HepG2 (cell line): ENCODE data around the gene RPA1. TPM values are rescaled to one million over a fixed set of nuclear protein-coding genes. Genes with fewer than 3 reads are reported as not detected.

Experiments used
- ATAC-seq: fragments of 200-7000 bp; cut with Tn5 transposase; 3 replicates; pipeline ENCODE4 v1.9.1; 2020; ENCODE audit warnings: mild to moderate bottlenecking, moderate library complexity
- BruUV-seq: library from RNA; stranded (reverse); fragments of 400-500 nt; replicated peaks from 2 replicates; lab custom pipeline; 2021; lab: Mats Ljungman, UMichigan
- CTCF ChIA-PET: fragments of 300-600 bp; formaldehyde crosslinking; extraction: SDS; loops from one replicate; lab custom pipeline; 2021; ENCODE audit warnings: low total read pairs, inconsistent platforms, low intra/inter-chr PET ratio; lab: Yijun Ruan, JAX
- POLR2A ChIA-PET: fragments of 350-600 bp; sonication (Branson Sonifier 250); formaldehyde crosslinking; loops from one replicate; lab custom pipeline; 2020; ENCODE audit warnings: antibody characterized with exemption, inconsistent platforms; lab: Yijun Ruan, JAX
- DNase-seq: peaks from one replicate; pipeline ENCODE4 v3.0.0-alpha.2; 2015; ENCODE audit warnings: low spot score
- FAIRE-seq: peaks from 3 replicates; lab custom pipeline; 2011; peaks lifted over from hg19 to GRCh38; lab: Jason Lieb, UNC
- H2AFZ ChIP-seq: one replicate; pipeline ENCODE4 v1.6.1; 2011; ENCODE audit warnings: low read length, inconsistent platforms
- H3K27ac ChIP-seq: fragments of 300-600 bp; 3 replicates; pipeline ENCODE4 v1.8.0; 2011; ENCODE audit warnings: mixed run types, mild to moderate bottlenecking, mixed read lengths, low read length, inconsistent platforms; ENCODE audit not compliant: insufficient read depth; ENCODE audit errors: extremely low read length
- H3K27me3 ChIP-seq, 2 experiments: fragments of 200-600 bp in 1 of 2; 2 replicates in 1 of 2; 3 replicates in 1 of 2; pipeline versions ENCODE4 v1.6.0 to v1.8.0; 2011; ENCODE audit warnings: low read length in 2 of 2, mild to moderate bottlenecking in 2 of 2, moderate library complexity in 2 of 2, inconsistent platforms in 1 of 2; ENCODE audit not compliant: insufficient read depth in 2 of 2, control insufficient read depth in 1 of 2
- H3K36me3 ChIP-seq, 2 experiments: fragments of 200-600 bp in 1 of 2; replicated peaks in 1 of 2; 2 replicates in 1 of 2; 3 replicates in 1 of 2; pipeline versions ENCODE4 v1.5.1 to v1.8.0; 2011; ENCODE audit warnings: low read length in 2 of 2, inconsistent platforms in 1 of 2; ENCODE audit not compliant: insufficient read depth in 2 of 2, control insufficient read depth in 1 of 2
- H3K4me1 ChIP-seq: 2 replicates; pipeline ENCODE4 v1.5.1; 2012; ENCODE audit warnings: low read length, inconsistent platforms; ENCODE audit not compliant: insufficient read depth
- H3K4me2 ChIP-seq: 2 replicates; pipeline ENCODE4 v1.6.0; 2011; ENCODE audit warnings: low read depth, low read length, inconsistent platforms
- H3K4me3 ChIP-seq, 3 experiments: fragments of 200-600 bp in 1 of 3; sonication (generic), shearing (Covaris generic) in 1 of 3; replicated peaks in 1 of 3; 2 replicates each; pipeline ENCODE4 v1.5.1; 2011 to 2016; ENCODE audit warnings: low read length in 3 of 3, inconsistent platforms in 2 of 3, low read depth in 2 of 3, mild to moderate bottlenecking in 2 of 3, control low read depth in 1 of 3, mixed read lengths in 1 of 3; ENCODE audit not compliant: insufficient read depth in 1 of 3
- H3K79me2 ChIP-seq: one replicate; pipeline ENCODE4 v1.6.1; 2011; ENCODE audit warnings: low read length, inconsistent platforms; ENCODE audit not compliant: insufficient read depth
- H3K9ac ChIP-seq: 2 replicates; pipeline ENCODE4 v1.6.0; 2011; ENCODE audit warnings: mild to moderate bottlenecking, low read depth, low read length, inconsistent platforms; ENCODE audit not compliant: insufficient read depth
- H3K9me3 ChIP-seq: 2 replicates; pipeline ENCODE4 v1.5.1; 2012; ENCODE audit warnings: mild to moderate bottlenecking, low read length
- H4K20me1 ChIP-seq: 2 replicates; pipeline ENCODE4 v1.6.0; 2011; ENCODE audit warnings: inconsistent platforms, mild to moderate bottlenecking, low read length, moderate library complexity; ENCODE audit not compliant: insufficient read depth
- HOXA3 ChIP-seq: sonication (generic); formaldehyde crosslinking; IDR thresholded peaks from 2 replicates; pipeline ENCODE4 v1.5.0; 2020; ENCODE audit warnings: missing genetic modification reagents
- MIER3 ChIP-seq: IDR thresholded peaks from 2 replicates; pipeline ENCODE4 v1.6.1; 2016; ENCODE audit warnings: missing compliant biosample characterization, borderline replicate concordance
- SNAPC4 ChIP-seq: sonication (generic); formaldehyde crosslinking; IDR thresholded peaks from 2 replicates; pipeline ENCODE4 v1.4.0; 2020; ENCODE audit warnings: mild to moderate bottlenecking, missing genetic modification reagents
- TGIF2 ChIP-seq: IDR thresholded peaks from 2 replicates; pipeline ENCODE4 v1.6.1; 2016; ENCODE audit warnings: control low read depth, missing compliant biosample characterization
- ZBTB46 ChIP-seq: sonication (generic); formaldehyde crosslinking; IDR thresholded peaks from 2 replicates; pipeline ENCODE4 v1.4.0; 2020; ENCODE audit warnings: mild to moderate bottlenecking, missing genetic modification reagents, borderline replicate concordance
- ZNF275 ChIP-seq: sonication (generic); formaldehyde crosslinking; IDR thresholded peaks from 2 replicates; pipeline ENCODE4 v1.8.0; 2022; ENCODE audit warnings: missing genetic modification reagents, mild to moderate bottlenecking, inconsistent platforms, borderline replicate concordance
- ZNF883 ChIP-seq: sonication (generic); formaldehyde crosslinking; IDR thresholded peaks from 2 replicates; pipeline ENCODE4 v1.5.1; 2020; ENCODE audit warnings: mild to moderate bottlenecking, missing genetic modification reagents; ENCODE audit errors: not compliant biosample characterization
- ZSCAN30 ChIP-seq: sonication (generic); formaldehyde crosslinking; IDR thresholded peaks from 2 replicates; pipeline ENCODE4 v1.5.0; 2020; ENCODE audit warnings: mild to moderate bottlenecking, missing genetic modification reagents
- WGBS: methylation state at CpG from one replicate; pipeline ENCODE4 v1.1.6; 2017; ENCODE audit warnings: low lambda C conversion rate; 5-methylcytosine and 5-hydroxymethylcytosine counted together
- in situ Hi-C: cut with HindIII; loops from 2 replicates; pipeline ENCODE4 v1.10.0; 2017; ENCODE audit warnings: low pct_unique_long_range_greater_than_20kb; ENCODE audit not compliant: extremely low pct_ligation_motif_present
- intact Hi-C: fragments of 100-400 bp; cut with micrococcal nuclease; formaldehyde crosslinking; loops from one replicate; pipeline ENCODE4 v1.10.0; 2022; ENCODE audit not compliant: unreplicated experiment
- polyA plus RNA-seq, 8 experiments: library from polyadenylated mRNA; depleted of rRNA in 3 of 8; stranded (reverse) in 7 of 8; unstranded in 1 of 8; fragments of >200 nt; fragmentation: Illumina TruSeq in 4 of 8; extraction: Trizol in 4 of 8; gene quantifications; 2 replicates each; pipeline versions ENCODE4 v1.2.1 to v1.2.3, GENCODE V29; 2011 to 2016; ENCODE audit warnings: low read depth in 4 of 8, missing spikeins in 1 of 8, mixed read lengths in 1 of 8; ENCODE audit not compliant: insufficient read depth in 1 of 8
- total RNA-seq, 5 experiments: library from RNA; depleted of rRNA; stranded (reverse); fragments of >200 nt; fragmentation: Illumina TruSeq; extraction: Trizol; gene quantifications; 2 replicates each; pipeline ENCODE4 v1.2.3, GENCODE V29; 2016; ENCODE audit warnings: low read depth in 1 of 5

The RPA1 gene
- total and polyA plus RNA-seq, 2 of the 13 experiments (the other 11 are each of a cell fraction or from before 2014, with no cell fraction given): 13.9 to 37.6 TPM

DNA sequence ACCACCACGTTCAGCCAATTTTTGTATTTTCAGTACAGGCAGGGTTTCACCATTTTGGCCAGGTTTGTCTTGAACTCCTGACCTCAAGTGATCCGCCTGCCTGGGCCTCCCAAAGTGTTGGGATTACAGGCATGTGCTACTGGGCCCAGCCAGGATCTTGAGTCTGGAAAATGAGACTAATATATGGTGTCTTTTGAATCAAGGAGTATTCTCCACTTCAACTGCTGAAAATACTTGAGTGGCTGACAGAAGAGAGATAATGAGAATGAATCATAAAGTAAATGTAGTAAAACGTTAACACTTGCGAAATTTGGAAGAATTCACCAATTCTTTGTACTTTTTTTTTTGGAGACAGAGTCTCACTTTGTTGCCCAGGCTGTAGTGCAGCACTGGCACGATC lies 16.7 kb upstream of the RPA1 start:
- Histone ChIP-seq H3K4me1 (peaks cover 41% of the 10 kb centered on the region), H3K79me2 (peaks cover 3% of the 10 kb centered on the region), H3K4me3 (no peak overlapping the region), H3K36me3 (peaks cover 2 to 14% of the 10 kb centered on the region in 2 experiments; a peak in 2 of 5 replicates), H3K9ac (no peak overlapping the region), H3K4me2 (no peak overlapping the region), H3K27ac (no peak overlapping the region), H2AFZ (no peak overlapping the region), H3K9me3 (no peaks in the 10 kb centered on the region), H4K20me1 (no peaks in the 10 kb centered on the region), H3K27me3 (no peaks in the 10 kb centered on the region)
- no peak for ATAC-seq
- intact Hi-C loops: no loop called here
- ChIA-PET POLR2A (no interaction called here), CTCF (no interaction called here)
- WGBS: 72% methylated on average over 5 of the region's 5 CpGs
- no peak for FAIRE-seq
- BruUV-seq: no TSS peak
- no peak for DNase-seq
- TF ChIP-seq ZBTB46 (CRISPR knock-in tag): no peak
- no peak for TF ChIP-seq MIER3 (CRISPR knock-in tag)
- TF ChIP-seq ZNF275: no peak
- in situ Hi-C loops: no loop called here

GRCh38 chr17:1820528-1821252 lies 9.1 kb upstream of the RPA1 start:
- H3K36me3 ChIP-seq: peaks cover 3 to 7% of the 10 kb centered on the region in 2 experiments
- H2AFZ ChIP-seq: no peak overlapping the region
- no peak overlapping the region for H3K4me2 ChIP-seq
- WGBS: 86% methylated on average over 7 of the region's 7 CpGs
- H3K27ac ChIP-seq: no peak overlapping the region
- FAIRE-seq (no peak), DNase-seq (no peak), ATAC-seq (no peak)
- TF ChIP-seq SNAPC4 (CRISPR knock-in tag): no peak
- no peak for TF ChIP-seq ZSCAN30
- no peak for TF ChIP-seq ZNF883 (CRISPR knock-in tag)
- no peak for TF ChIP-seq TGIF2 (CRISPR knock-in tag)
- no peak for TF ChIP-seq HOXA3 (CRISPR knock-in tag)
- peaks cover 21% of the 10 kb centered on the region for H3K4me1 ChIP-seq
- in situ Hi-C loops (no loop called here), intact Hi-C loops (no loop called here)
- no peaks in the 10 kb centered on the region for H4K20me1 ChIP-seq
- no TSS peak for BruUV-seq
- no peaks in the 10 kb centered on the region for H3K9me3 ChIP-seq
- no peak overlapping the region for H3K9ac ChIP-seq
- no peaks in the 10 kb centered on the region for H3K27me3 ChIP-seq
- POLR2A ChIA-PET: interaction anchor here (2.6 kb wide), 1 partner anchor 10 kb away, joined by 9 read pairs; no protein-coding TSS in a partner anchor
- H3K4me3 ChIP-seq: no peak overlapping the region
- H3K79me2 ChIP-seq: no peaks in the 10 kb centered on the region
- CTCF ChIA-PET: no interaction called here
